Nephron (organoid): ENCODE measurements around the gene TRIM4.
"Not testable (repeated sequence)": the region's sequence is repeated elsewhere in the genome, so short reads cannot be mapped to it uniquely, and the experiment has no call there.

Experiments used
- H3K27ac Mint-ChIP-seq, 3 experiments: 2 replicates each; pipeline ENCODE4 v1.8.0; 2020; ENCODE audit warnings: mixed read lengths in 3 of 3, mild to moderate bottlenecking in 2 of 3, moderate library complexity in 1 of 3
- H3K27me3 Mint-ChIP-seq: 2 replicates; pipeline ENCODE4 v1.8.0; 2021; ENCODE audit warnings: low read depth, mild to moderate bottlenecking, moderate library complexity, mixed read lengths
- H3K36me3 Mint-ChIP-seq: 2 replicates; pipeline ENCODE4 v1.8.0; 2020; ENCODE audit warnings: low read depth, mixed read lengths
- H3K4me1 Mint-ChIP-seq: 2 replicates; pipeline ENCODE4 v1.8.0; 2020; ENCODE audit warnings: mixed read lengths
- H3K4me3 Mint-ChIP-seq, 3 experiments: 2 replicates each; pipeline ENCODE4 v1.8.0; 2020; ENCODE audit warnings: mild to moderate bottlenecking in 3 of 3, mixed read lengths in 3 of 3, moderate library complexity in 2 of 3
- H3K9me3 Mint-ChIP-seq: 2 replicates; pipeline ENCODE4 v1.8.0; 2020; ENCODE audit warnings: mixed read lengths
- TF ChIP-seq, protein P1 (sequence below), 3 experiments: fragments of 200-600 bp; sonication (generic); IDR thresholded peaks; one replicate each; pipeline ENCODE4 v1.5.0; 2021; ENCODE audit warnings: antibody characterized with exemption in 3 of 3; ENCODE audit not compliant: unreplicated experiment in 3 of 3

TRIM4 gene

DNA sequence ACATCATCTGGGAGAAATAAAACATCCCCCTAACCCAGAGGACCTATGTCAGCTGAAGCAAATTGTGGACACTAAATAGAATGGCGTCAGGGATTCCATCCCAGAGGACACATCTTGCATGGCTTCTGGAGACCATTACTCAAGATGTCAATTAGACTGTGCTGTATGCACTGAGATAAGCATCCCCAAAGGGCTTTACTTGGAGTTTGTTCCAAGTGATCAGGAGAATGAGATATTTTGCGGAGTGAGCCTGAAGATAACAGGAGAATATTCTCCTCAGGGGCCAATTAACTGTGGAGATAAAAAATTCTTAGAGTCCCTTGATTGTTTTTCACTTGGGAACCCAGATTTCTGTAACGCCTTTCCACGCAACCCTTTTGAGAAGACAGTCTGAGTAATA is 38.0 kb downstream of the TRIM4 start:
- TF ChIP-seq, protein P1, sequence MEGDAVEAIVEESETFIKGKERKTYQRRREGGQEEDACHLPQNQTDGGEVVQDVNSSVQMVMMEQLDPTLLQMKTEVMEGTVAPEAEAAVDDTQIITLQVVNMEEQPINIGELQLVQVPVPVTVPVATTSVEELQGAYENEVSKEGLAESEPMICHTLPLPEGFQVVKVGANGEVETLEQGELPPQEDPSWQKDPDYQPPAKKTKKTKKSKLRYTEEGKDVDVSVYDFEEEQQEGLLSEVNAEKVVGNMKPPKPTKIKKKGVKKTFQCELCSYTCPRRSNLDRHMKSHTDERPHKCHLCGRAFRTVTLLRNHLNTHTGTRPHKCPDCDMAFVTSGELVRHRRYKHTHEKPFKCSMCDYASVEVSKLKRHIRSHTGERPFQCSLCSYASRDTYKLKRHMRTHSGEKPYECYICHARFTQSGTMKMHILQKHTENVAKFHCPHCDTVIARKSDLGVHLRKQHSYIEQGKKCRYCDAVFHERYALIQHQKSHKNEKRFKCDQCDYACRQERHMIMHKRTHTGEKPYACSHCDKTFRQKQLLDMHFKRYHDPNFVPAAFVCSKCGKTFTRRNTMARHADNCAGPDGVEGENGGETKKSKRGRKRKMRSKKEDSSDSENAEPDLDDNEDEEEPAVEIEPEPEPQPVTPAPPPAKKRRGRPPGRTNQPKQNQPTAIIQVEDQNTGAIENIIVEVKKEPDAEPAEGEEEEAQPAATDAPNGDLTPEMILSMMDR (IDR thresholded peaks at IDR 0.05; ENCODE audit: unreplicated experiment in 3 of 3), result no peak
- H3K36me3 Mint-ChIP-seq, result peaks cover 5% of the 10 kb centered on the region
- H3K9me3 Mint-ChIP-seq, result peaks cover 24% of the 10 kb centered on the region
- no peaks in the 10 kb centered on the region for H3K4me1 Mint-ChIP-seq
- no peak overlapping the region for H3K27ac Mint-ChIP-seq
- H3K27me3 Mint-ChIP-seq, result peaks cover 11% of the 10 kb centered on the region
- no peak overlapping the region for H3K4me3 Mint-ChIP-seq

DNA sequence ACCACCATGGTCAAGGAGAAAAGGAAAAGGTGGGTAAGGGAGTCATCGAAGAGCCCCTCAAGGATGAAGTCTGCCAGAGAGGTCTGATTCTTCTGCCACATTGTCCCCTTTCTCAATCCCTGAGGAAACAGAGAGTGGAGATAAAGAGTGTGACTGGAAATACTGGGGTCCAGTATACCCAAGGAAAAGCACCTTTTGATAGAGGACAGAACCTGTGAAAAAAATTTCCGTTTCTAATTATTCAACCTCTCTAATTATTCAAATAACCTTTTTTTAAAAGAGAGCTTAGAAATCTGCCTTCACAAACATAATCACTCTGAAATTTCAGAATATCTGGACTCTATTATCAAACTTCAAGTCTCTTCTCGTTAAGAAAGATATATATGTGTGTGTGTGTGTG is 42.4 kb downstream of the TRIM4 start, which contains the start of gene OR2AE1:
Gene OR2AE1, minus strand, starts transcription at position 101 of the 400 bp plus-strand sequence. Its CDS starts 0 bp downstream, at position 101.
- Mint-ChIP-seq H3K27me3 (peaks cover 15% of the 10 kb centered on the region), H3K27ac (no peak within 1 kb of the TSS), H3K4me1 (no peaks in the 10 kb centered on the region), H3K9me3 (peaks cover 3% of the 10 kb centered on the region), H3K36me3 (no peaks in the 10 kb centered on the region), H3K4me3 (no peak within 1 kb of the TSS)
- TF ChIP-seq, protein P1 (IDR thresholded peaks at IDR 0.05; ENCODE audit: unreplicated experiment in 3 of 3), result no peak

DNA sequence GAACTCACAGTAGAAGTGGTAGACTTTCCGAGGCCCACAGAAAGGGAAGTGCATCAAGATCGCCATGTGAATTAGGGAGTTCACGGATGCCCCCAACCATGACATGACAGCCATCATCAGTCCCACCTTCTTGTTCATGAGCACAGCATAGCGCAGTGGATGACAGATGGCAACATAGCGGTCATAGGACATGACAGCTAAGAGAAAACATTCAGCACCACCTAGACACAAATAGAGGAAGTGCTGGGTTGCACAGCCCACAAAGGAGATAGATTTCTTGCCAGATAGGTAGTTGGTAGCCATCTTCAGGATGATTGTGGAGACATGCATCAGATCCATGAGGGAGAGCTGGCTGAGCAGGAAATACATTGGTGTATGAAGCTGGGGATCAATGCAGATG is 42.8 kb downstream of the TRIM4 start:
- Mint-ChIP-seq H3K27ac (no peak overlapping the region), H3K9me3 (peaks cover 3% of the 10 kb centered on the region), H3K4me3 (no peak overlapping the region), H3K4me1 (no peaks in the 10 kb centered on the region), H3K36me3 (no peaks in the 10 kb centered on the region), H3K27me3 (peaks cover 15% of the 10 kb centered on the region)
- TF ChIP-seq, protein P1 (IDR thresholded peaks at IDR 0.05; ENCODE audit: unreplicated experiment in 3 of 3), result no peak

DNA sequence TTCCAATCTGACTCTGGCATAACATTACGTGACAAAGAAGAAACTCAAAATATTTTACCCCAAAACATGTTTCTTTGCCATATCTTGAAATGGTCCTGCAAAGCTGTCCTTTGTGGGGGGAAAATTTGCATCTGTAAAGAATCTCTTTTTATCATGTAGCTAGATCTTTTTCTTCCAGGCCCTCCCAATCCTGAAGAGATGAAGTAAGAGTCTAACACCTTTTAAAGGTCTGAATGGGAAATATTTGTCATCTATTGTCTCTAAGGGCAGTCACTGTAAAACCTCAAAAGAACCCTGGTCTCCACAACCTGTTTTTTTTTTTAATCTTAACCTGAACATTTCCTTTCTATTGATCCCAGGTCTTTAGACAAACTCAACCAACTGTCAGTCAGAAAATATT is 51.1 kb downstream of the TRIM4 start:
- Mint-ChIP-seq H3K27ac (no peak overlapping the region), H3K9me3 (no peaks in the 10 kb centered on the region), H3K4me3 (no peak overlapping the region), H3K27me3 (peaks cover 16% of the 10 kb centered on the region), H3K4me1 (no peaks in the 10 kb centered on the region), H3K36me3 (no peaks in the 10 kb centered on the region)
- TF ChIP-seq, protein P1 (IDR thresholded peaks at IDR 0.05; ENCODE audit: unreplicated experiment in 3 of 3), result no peak

DNA sequence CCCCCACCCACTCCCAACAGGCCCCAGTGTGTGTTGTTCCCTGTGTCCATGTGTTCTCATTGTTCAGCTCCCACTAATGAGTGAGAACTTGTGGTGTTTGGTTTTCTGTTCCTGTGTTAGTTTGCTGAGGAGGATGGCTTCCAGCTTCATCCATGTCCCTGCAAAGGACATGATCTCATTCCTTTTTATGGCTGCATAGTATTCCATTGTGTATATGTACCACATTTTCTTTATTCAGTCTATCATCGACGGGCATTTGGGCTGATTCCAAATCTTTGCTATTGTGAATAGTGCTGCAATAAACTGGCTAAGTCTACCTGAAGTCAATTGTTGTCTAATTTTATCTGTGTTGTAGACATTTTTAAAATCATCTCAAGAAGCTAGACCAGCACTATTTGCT is 51.9 kb downstream of the TRIM4 start:
- not testable (repeated sequence) for H3K36me3 Mint-ChIP-seq, H3K27ac Mint-ChIP-seq, H3K4me3 Mint-ChIP-seq, H3K9me3 Mint-ChIP-seq, H3K4me1 Mint-ChIP-seq
- H3K27me3 Mint-ChIP-seq, result peaks cover 16% of the 10 kb centered on the region

DNA sequence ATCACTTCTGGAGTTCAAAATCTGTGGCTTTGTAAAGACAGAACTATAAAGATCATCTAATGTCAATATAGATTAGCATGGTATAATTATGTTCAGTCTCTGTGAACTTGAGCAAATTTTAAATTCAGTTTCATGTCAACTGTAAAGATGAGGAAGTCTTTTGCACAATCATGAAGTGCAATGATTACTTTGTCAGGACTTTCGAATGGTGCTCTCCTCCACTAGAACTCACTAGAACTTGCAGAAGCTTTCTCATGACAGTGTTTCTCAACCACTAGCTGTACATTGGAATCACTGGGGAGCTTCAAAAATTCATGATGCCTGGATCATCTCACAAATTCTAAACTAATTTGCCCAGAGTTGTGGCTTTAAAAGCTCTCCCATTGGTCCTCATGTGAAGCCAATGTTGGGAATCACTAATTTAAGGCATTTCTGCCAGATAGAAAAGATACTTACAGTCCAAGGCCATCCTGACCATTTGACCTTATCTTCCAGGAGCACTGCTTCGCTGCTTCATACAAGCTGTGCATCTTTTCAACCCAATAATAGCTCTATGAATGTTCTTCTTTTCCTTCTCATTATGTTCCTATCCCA is 55.4 kb downstream of the TRIM4 start:
- Mint-ChIP-seq H3K36me3 (no peaks in the 10 kb centered on the region), H3K9me3 (no peaks in the 10 kb centered on the region), H3K4me3 (no peak overlapping the region), H3K27ac (no peak overlapping the region), H3K27me3 (peaks cover 10% of the 10 kb centered on the region), H3K4me1 (no peaks in the 10 kb centered on the region)
- TF ChIP-seq, protein P1 (IDR thresholded peaks at IDR 0.05; ENCODE audit: unreplicated experiment in 3 of 3), result no peak
